ENCODE results near the gene ERICH6.

DNA sequence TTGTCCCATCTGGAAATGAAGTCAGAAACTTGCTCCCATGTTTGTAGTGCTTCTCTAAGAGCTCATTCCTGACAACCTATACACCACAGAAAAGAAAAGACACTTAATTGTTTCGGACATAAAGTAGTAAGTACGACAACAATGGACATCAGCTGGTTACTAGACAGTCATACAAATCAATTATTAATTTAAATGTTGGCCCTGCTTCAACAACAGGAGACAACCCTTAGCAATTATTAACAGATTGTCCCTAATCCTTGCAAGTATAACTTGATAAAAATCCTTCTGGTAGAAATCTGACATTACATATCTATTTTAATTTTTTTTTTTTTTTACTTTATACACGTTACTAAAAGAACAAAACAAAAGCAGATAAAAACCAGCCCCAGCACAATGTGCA is 29.8 kb downstream of the ERICH6 start:
- TF ChIP-seq CTCF (IDR thresholded peaks at IDR 0.05) (no peak), POLR2A (IDR thresholded peaks at IDR 0.05) (no peak)
